HG03378 (cell line): ENCODE results near the gene CORO1C.
"Not testable (repeated sequence)": the region's sequence is repeated elsewhere in the genome, so short reads cannot be mapped to it uniquely, and the experiment has no call there.

Source experiments
- ATAC-seq: cut with Tn5 transposase; IDR thresholded peaks from one replicate; pipeline ENCODE4 v1.9.1; 2021; ENCODE audit warnings: mild to moderate bottlenecking, moderate library complexity; ENCODE audit not compliant: unreplicated experiment

CORO1C gene

DNA sequence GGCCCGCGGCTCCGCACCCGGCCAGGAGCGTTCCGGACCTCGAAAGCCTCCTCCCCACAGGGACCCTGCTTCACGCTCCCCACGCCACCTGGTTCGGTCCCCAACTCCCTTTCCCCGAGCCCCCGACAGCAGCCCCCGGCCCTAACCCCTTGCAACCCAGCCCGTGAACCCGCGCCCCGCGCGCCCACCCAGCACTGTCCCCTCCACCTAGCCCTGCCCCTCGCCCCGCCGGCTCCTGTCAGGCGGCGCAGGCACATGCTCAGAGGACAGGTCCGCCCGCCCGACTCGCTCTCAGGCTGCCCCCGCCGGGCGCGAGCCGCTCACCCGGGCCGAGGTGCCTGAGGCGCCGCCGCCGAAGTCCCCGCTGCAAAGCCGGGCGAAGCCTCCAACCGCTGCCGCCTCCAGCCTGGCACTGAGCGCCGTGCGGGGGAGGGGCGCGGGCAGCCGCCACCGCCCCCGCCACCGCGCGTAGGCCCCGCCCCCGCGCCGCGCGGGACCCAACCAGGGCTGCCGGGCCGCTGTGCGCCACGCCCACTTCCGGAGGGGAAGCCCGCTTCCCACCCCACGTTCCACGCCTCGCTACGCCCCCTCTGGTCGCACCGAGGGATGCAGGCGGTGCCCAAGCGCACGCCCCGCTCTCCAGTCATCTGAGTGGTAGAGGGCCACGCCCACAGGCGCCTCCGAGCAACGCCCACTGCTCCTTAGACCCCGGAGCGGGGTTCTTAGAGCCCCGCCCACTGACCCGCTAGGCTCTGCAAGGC is at the start of gene CORO1C:
Gene CORO1C, minus strand, starts transcription at position 414 of the 761 bp plus-strand sequence. CDS start 30,200 bp downstream, outside the sequence.
- ATAC-seq, result peak; percentile 73

DNA sequence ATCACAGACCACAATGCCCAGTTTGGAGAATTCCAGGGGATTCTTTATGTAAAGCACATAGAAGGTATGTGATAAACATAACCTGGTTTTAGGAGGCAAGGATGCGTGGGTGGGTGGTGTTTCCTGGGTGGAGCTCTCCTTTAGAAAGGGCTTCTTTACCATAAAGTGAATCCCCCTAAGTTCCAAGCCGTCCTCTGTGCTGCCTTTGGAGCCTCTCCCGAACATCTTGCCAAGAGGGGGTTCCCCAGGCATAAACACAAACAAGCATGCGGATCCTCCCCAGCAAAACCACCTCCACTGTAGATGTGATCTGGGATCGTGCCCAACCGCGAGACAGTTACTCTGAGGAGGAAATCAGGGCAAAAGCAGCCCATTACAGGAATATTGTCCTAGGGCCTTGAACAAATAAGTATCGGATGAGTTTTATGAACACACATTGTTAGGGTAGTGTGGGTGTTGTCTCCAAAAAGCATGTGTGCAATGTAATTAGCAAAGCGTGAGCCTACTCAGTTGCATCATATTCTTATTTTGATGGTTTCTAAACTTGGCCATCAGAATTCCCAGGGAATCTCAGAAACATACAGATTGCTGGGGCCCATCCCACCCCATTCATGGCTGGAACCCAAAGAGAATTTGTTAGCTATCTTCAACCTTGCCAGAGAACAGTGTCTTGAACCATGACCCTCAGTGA is 48.8 kb upstream of the CORO1C start:
- no peak for ATAC-seq

- no peak for ATAC-seq
Measured at GRCh38 chr12:108778053-108778452, 46.7 kb upstream of the CORO1C start.

DNA sequence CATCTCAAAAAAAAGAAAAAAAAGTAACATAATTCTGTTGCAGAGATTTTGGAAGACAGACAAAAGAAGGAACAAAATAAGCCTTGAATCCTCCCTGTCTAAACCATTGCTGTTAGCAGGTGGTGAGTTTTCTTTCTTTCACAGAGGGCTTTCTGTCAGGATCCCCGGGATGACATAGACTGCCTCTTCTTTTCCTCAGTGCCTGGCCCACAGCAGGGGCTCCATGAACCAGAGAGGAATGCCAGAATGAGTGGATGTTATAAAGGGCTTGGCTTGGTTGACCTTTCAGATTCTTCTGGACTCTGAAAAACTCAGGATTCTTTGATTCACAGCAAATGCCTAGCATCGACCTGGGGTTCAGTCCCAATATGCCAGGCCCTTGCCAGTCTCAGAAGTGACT is 45.8 kb upstream of the CORO1C start:
- no peak for ATAC-seq

DNA sequence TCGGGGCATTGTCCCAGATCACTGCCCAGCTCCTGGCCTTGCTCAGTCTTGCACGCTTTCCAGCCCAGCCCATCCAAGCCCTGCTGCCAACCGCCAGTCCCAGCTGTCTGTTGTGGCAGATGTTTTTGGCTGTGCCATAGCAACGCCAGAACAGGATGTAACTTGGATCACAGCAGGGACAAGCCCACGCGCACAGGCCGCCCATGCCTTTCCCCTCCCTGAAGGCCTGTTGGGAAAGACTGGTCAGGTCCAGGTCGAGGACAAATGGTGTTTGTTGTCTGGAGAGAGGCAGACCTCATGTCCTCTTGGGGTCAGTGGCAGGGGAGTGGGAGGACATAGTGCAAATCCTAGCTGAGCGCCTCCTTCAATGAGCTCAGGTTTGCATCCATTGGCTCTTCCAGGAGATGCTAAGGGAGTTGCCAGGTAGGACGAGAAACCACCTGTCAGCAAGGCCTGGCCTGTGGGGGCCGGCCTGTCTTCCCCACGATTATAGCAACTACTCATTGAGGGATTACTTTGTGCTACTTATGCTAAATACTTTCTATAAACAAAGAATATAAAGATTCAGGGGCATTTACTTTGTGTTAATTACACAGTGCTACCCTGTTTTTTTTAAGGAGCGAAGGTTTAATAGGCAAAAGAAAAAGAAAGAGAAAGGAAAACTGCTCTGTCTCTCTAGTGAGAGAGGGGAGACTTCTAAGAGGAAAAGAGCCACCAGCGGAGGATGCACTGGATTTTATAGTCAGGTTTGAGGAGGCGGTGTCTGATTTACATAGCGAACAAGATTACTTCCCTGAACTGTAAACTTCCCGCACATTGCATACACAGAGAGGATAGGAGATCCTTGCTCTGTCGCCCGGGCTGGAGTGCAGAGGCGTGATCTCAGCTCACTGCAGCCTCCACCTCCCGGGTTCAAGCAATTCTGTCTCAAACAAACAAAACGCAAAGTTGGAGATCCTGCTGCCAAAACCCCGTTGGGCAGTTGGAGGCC is 42.8 kb upstream of the CORO1C start:
- no peak for ATAC-seq

DNA sequence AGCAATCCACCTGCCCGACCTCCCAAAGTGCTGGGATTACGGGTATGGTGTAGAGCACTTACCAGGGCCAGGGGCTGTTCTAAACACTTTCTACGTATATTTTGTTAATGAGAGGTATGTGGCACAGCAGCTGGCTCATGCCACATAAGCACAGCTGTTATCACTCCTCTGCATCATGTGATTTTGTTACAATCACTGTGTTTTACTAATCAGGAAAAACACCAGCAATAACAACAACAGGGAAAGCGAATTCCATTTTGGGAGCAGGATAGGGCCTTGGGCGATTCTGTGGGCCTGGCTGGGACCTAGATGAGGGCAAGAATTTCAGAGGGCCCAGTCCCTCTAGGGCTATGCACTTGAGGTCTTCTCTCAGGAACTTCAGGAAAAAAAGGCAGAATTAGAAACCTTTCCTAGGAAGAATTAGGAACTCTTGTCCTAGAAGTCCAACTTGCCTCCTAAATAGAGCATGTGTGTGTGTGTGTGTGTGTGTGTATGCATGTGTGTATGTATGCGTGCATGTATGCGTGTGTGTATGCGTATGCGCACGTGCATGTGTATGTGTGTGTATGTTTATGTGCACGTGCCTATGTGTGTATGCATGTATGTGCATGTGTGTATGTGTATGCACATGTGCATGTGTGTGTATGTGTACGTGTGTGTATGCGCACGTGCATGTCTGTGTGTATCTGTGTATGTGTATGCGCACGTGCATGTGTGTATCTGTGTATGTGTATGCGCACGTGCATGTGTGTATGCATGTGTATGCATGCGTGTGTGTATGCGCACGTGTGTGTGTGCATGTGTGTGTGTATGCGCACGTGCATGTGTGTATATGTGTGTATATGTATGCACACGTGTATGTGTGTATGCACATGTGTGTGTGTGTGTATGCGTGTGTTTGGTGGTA is 41.8 kb upstream of the CORO1C start:
- no peak for ATAC-seq

- no peak for ATAC-seq
Measured at GRCh38 chr12:108772247-108772646, 40.9 kb upstream of the CORO1C start.

GRCh38 chr12:108771835-108772234 is 40.5 kb upstream of the CORO1C start:
- ATAC-seq, result not testable (repeated sequence)

DNA sequence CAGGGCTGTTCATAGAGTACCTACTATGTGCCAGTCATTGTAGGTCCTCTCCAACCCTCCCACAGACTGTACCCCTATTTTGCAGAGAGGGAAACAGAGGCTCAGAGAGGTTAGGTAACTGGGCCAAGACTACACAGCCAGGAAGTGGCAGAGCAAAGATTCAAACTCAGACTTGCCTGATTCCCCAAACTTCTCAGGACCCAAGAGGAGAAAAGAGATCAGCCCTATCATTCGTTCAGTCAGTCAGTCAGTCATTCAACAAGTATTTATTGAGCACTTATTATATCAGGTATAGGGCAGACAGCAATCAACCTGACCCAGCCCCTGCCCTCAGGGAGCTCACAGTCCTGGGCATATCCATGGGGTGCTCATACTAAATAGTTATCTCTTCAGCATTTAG is 39.6 kb upstream of the CORO1C start:
- no peak for ATAC-seq

DNA sequence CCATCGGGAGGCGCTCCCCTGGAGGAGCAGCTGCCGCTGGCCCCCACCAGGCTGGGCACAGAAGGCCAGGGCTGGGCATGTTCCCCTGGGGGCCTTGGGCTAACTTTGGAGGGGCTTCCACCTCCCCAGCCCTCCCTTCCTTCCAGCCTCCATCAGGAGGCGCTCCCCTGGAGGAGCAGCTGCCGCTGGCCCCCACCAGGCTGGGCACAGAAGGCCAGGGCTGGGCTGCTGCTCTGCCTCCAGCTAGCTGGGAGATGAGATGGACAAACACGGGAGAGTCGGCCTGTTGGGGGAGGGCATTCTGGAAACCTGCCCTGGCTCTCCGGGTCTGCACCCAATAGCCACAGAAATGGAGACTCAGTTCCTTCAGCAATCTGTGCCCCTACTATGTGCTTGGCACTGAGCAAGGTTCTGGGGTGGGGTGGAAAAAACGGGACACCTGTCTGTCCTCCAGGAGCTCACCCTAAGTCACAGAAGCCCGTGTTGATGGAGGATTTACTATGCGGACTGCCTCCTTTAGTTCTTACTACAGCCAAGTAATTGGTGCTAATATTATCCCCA is 39.0 kb upstream of the CORO1C start:
- ATAC-seq, result no peak

GRCh38 chr12:108768591-108769500 is 37.5 kb upstream of the CORO1C start:
- no peak for ATAC-seq

- no peak for ATAC-seq
Measured at GRCh38 chr12:108766294-108766693, 35.0 kb upstream of the CORO1C start.

DNA sequence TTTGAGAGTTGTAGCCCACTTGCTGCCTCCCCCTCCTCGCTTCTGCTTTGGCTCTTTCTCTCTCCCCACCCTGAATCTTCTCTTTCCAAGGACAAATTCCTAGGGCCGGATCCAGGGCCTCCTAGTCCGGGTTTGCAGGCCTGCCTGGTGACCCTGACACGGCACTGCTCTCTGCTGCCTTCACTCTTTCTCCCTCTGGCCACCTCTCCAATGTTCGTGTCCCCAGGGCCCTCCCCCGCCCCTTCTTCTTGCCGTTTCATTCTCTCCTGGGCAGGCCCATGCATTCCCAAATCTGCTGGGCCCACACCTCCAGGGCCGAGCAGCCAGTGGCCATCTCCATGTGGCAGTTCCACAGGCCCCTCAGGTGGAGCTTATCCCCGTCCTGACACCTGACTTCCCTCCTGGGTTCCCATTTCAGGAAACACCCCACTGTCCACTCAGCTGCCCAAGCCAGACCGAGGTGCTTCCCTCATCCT is 34.0 kb upstream of the CORO1C start:
- ATAC-seq, result no peak

GRCh38 chr12:108764540-108765288 is 33.4 kb upstream of the CORO1C start:
- ATAC-seq, result no peak

- ATAC-seq, result no peak
Measured at GRCh38 chr12:108761226-108761625, 29.9 kb upstream of the CORO1C start.

DNA sequence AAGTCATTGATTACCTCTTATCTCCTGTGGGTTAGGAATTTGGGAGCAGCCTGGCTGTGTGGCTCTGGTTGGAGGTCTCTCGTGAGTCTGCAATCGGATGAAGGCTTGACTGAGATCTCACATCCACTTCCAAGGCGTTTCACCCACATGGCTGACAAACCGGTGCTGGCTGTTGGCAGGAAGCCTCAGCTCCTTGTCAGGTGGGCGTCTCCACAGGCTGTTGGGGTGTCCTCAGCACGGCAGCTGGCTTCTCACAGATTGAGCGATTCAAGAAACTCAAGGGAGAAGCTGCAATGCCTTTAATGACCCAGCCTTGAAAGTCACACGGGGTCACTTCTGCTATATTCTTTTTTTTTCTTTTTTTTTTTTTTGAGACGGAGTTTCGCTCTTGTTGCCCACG is 28.6 kb upstream of the CORO1C start:
- ATAC-seq, result no peak

DNA sequence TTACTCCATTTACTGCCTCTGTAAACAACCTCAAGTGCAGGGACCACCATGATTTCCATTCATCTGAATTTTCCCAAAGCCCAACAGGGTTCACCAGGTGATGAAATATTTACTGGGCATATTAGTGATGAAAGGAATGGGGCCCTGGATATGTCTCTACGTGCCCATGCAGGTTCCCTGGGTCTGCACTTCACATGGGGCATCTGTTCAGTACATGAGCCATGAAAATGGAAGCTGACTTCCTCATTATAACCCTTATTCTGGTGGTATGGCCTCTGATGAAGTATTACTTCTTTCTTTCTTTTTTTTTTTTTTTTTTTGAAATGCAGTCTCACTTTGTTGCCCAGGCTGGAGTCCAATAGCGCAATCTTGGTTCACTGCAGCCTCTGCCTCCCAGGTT is 26.5 kb upstream of the CORO1C start:
- no peak for ATAC-seq

- ATAC-seq, result no peak
Measured at GRCh38 chr12:108756421-108756820, 25.1 kb upstream of the CORO1C start.
